IMR-90 (cell line): ENCODE results near the gene GPR158.

Source experiments
- BHLHE40 ChIP-seq: fragments of 150-350 bp; IDR thresholded peaks from 2 replicates; pipeline ENCODE4 v1.6.1; 2016; ENCODE audit warnings: mild to moderate bottlenecking, low read depth, low read length
- CEBPB ChIP-seq: IDR thresholded peaks from 2 replicates; pipeline ENCODE4 v1.6.1; 2012; ENCODE audit warnings: low read depth, low read length, improper control_type of control experiment
- CHD1 ChIP-seq: IDR thresholded peaks from 2 replicates; pipeline ENCODE4 v1.6.1; 2012; ENCODE audit warnings: low read depth, low read length, improper control_type of control experiment
- FOS ChIP-seq: fragments of 150-350 bp; IDR thresholded peaks from 2 replicates; pipeline ENCODE4 v1.6.1; 2016; ENCODE audit warnings: low read depth, low read length
- MXI1 ChIP-seq: IDR thresholded peaks from 2 replicates; pipeline ENCODE4 v1.6.1; 2012; ENCODE audit warnings: low read depth, mild to moderate bottlenecking, low read length, moderate library complexity, borderline replicate concordance
- NFE2L2 ChIP-seq: fragments of 150-350 bp; IDR thresholded peaks from 2 replicates; pipeline ENCODE4 v1.6.1; 2016; ENCODE audit warnings: low read depth, mild to moderate bottlenecking, low read length
- POLR2A ChIP-seq: IDR thresholded peaks from 2 replicates; pipeline ENCODE4 v1.6.1; 2012; ENCODE audit warnings: mild to moderate bottlenecking, low read depth, low read length
- RAD21 ChIP-seq: IDR thresholded peaks from 2 replicates; pipeline ENCODE4 v1.6.1; 2012; ENCODE audit warnings: low read length, improper control_type of control experiment
- RCOR1 ChIP-seq: IDR thresholded peaks from 2 replicates; pipeline ENCODE4 v1.6.1; 2012; ENCODE audit warnings: mild to moderate bottlenecking, low read length, improper control_type of control experiment; ENCODE audit not compliant: insufficient replicate concordance
- RFX5 ChIP-seq: IDR thresholded peaks from 2 replicates; pipeline ENCODE4 v1.8.0; 2012; ENCODE audit warnings: low read depth, mild to moderate bottlenecking, low read length, moderate library complexity
- SMC3 ChIP-seq: fragments of 150-350 bp; IDR thresholded peaks from 2 replicates; pipeline ENCODE4 v1.6.1; 2016; ENCODE audit warnings: low read depth, mild to moderate bottlenecking, antibody characterized with exemption, low read length, moderate library complexity
- TF ChIP-seq, protein P1 (sequence below): conservative IDR thresholded peaks from 2 replicates; pipeline ENCODE4 v1.5.1; 2012; ENCODE audit warnings: mild to moderate bottlenecking, low read depth, low read length, improper control_type of control experiment
- TF ChIP-seq, protein P2 (sequence below): fragments of 150-350 bp; IDR thresholded peaks from 2 replicates; pipeline ENCODE4 v1.6.1; 2017; ENCODE audit warnings: mild to moderate bottlenecking, antibody characterized with exemption, low read length, low read depth
- TF ChIP-seq, protein P3 (sequence below): fragments of 150-350 bp; IDR thresholded peaks from 2 replicates; pipeline ENCODE4 v1.6.1; 2016; ENCODE audit warnings: low read depth, mild to moderate bottlenecking, low read length, moderate library complexity, borderline replicate concordance

DNA sequence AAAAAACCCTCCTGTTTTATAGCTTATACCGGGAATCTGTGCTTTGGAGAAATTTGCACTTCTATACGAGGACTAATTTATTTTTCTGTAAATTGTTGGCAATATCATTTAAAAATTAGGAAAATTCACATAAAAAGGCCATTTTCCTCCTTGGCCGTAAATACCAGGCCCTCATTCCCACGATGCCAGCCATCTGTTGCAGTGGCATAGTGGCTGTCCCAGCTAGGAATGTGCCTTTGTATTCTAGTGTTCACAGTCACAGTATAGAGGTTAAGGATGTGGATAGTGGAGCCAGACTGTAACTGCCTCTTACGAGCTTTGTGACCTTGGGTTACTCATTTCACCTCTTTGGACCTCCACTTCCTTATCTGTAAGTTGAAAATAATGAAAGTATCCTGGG, 312.5 kb downstream of the GPR158 start:
- no peak for TF ChIP-seq BHLHE40
- TF ChIP-seq POLR2A = no peak
- TF ChIP-seq, protein P1, sequence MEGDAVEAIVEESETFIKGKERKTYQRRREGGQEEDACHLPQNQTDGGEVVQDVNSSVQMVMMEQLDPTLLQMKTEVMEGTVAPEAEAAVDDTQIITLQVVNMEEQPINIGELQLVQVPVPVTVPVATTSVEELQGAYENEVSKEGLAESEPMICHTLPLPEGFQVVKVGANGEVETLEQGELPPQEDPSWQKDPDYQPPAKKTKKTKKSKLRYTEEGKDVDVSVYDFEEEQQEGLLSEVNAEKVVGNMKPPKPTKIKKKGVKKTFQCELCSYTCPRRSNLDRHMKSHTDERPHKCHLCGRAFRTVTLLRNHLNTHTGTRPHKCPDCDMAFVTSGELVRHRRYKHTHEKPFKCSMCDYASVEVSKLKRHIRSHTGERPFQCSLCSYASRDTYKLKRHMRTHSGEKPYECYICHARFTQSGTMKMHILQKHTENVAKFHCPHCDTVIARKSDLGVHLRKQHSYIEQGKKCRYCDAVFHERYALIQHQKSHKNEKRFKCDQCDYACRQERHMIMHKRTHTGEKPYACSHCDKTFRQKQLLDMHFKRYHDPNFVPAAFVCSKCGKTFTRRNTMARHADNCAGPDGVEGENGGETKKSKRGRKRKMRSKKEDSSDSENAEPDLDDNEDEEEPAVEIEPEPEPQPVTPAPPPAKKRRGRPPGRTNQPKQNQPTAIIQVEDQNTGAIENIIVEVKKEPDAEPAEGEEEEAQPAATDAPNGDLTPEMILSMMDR = no peak
- TF ChIP-seq, protein P2, sequence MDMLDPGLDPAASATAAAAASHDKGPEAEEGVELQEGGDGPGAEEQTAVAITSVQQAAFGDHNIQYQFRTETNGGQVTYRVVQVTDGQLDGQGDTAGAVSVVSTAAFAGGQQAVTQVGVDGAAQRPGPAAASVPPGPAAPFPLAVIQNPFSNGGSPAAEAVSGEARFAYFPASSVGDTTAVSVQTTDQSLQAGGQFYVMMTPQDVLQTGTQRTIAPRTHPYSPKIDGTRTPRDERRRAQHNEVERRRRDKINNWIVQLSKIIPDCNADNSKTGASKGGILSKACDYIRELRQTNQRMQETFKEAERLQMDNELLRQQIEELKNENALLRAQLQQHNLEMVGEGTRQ = no peak
- no peak for TF ChIP-seq SMC3
- no peak for TF ChIP-seq MXI1
- no peak for TF ChIP-seq RFX5
- TF ChIP-seq CHD1 = no peak
- no peak for TF ChIP-seq CEBPB
- TF ChIP-seq FOS = no peak
- TF ChIP-seq NFE2L2 = no peak
- TF ChIP-seq, protein P3, sequence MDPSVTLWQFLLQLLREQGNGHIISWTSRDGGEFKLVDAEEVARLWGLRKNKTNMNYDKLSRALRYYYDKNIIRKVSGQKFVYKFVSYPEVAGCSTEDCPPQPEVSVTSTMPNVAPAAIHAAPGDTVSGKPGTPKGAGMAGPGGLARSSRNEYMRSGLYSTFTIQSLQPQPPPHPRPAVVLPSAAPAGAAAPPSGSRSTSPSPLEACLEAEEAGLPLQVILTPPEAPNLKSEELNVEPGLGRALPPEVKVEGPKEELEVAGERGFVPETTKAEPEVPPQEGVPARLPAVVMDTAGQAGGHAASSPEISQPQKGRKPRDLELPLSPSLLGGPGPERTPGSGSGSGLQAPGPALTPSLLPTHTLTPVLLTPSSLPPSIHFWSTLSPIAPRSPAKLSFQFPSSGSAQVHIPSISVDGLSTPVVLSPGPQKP = no peak
- TF ChIP-seq RAD21 = no peak
- TF ChIP-seq RCOR1 = no peak
